ENCODE measurements around the gene RPS6KC1. TPM values are rescaled to one million over a fixed set of nuclear protein-coding genes. Genes with fewer than 3 reads are reported as not detected.
"Not testable (repeated sequence)": the region's sequence is repeated elsewhere in the genome, so short reads cannot be mapped to it uniquely, and the experiment has no call there.

The RPS6KC1 gene, protein sequence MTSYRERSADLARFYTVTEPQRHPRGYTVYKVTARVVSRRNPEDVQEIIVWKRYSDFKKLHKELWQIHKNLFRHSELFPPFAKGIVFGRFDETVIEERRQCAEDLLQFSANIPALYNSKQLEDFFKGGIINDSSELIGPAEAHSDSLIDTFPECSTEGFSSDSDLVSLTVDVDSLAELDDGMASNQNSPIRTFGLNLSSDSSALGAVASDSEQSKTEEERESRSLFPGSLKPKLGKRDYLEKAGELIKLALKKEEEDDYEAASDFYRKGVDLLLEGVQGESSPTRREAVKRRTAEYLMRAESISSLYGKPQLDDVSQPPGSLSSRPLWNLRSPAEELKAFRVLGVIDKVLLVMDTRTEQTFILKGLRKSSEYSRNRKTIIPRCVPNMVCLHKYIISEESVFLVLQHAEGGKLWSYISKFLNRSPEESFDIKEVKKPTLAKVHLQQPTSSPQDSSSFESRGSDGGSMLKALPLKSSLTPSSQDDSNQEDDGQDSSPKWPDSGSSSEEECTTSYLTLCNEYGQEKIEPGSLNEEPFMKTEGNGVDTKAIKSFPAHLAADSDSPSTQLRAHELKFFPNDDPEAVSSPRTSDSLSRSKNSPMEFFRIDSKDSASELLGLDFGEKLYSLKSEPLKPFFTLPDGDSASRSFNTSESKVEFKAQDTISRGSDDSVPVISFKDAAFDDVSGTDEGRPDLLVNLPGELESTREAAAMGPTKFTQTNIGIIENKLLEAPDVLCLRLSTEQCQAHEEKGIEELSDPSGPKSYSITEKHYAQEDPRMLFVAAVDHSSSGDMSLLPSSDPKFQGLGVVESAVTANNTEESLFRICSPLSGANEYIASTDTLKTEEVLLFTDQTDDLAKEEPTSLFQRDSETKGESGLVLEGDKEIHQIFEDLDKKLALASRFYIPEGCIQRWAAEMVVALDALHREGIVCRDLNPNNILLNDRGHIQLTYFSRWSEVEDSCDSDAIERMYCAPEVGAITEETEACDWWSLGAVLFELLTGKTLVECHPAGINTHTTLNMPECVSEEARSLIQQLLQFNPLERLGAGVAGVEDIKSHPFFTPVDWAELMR
- polyA plus RNA-seq (ENCODE audit: insufficient read length in 12 of 12) = 10 to 100 TPM in 11 of 12 donors, not detected in 1; 16.1 to 24.9 (median 22.2) TPM
- long read RNA-seq, donor 1, full-length matches to known transcripts = 1 of 1 reads
- long read RNA-seq, donor 1, partial matches to known transcripts = 0 of 1 reads
- long read RNA-seq, donor 1, other reads (novel, unspliced or antisense) = 0 of 1 reads
- long read RNA-seq, donor 2, full-length matches to known transcripts = 1 of 1 reads
- long read RNA-seq, donor 2, partial matches to known transcripts = 0 of 1 reads
- long read RNA-seq, donor 2, other reads (novel, unspliced or antisense) = 0 of 1 reads
- long read RNA-seq, donor 3 = 0 reads
- long read RNA-seq, donor 4 = 0 reads
- long read RNA-seq, donor 5 = 0 reads
- long read RNA-seq, donor 6, full-length matches to known transcripts = 2 of 7 reads
- long read RNA-seq, donor 6, partial matches to known transcripts = 5 of 7 reads
- long read RNA-seq, donor 6, other reads (novel, unspliced or antisense) = 0 of 7 reads
- long read RNA-seq, donor 7, full-length matches to known transcripts = 1 of 1 reads
- long read RNA-seq, donor 7, partial matches to known transcripts = 0 of 1 reads
- long read RNA-seq, donor 7, other reads (novel, unspliced or antisense) = 0 of 1 reads
- long read RNA-seq, donor 8 = 0 reads
- long read RNA-seq, donor 9 = 0 reads
- long read RNA-seq, donor 10, partial matches to known transcripts = 0 of 1 reads
- long read RNA-seq, donor 10, other reads (novel, unspliced or antisense) = 0 of 1 reads
- long read RNA-seq, donor 11 = 0 reads

- peak; percentile 82 for DNase-seq
Observed at GRCh38 chr1:213051127-213051880, at the start of gene RPS6KC1. TSS of gene RPS6KC1 (plus strand) at chr1:213051241. CDS start at chr1:213051405, 164 bp downstream.

DNA sequence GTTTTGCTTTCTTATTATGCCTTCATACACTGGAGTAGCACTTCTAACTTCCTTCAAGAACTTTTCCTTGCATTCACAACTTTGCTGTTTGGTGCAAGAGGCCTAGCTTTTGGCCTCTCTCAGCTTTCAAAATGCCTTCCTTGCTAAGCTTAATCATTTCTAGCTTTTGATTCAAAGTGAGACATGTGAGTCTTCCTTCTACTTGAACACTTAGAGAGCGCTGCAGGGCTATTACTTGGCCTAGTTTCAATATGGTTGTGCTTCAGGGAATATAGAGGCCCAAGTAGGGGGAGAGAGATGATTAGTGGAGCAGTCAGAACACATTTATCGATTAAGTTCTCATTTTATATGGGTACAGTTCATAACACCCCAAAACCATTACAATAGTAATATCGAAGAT, 47.8 kb upstream of the RPS6KC1 start:
- DNase-seq = no peak

GRCh38 chr1:213008564-213008963, 42.5 kb upstream of the RPS6KC1 start:
- DNase-seq = no peak

DNA sequence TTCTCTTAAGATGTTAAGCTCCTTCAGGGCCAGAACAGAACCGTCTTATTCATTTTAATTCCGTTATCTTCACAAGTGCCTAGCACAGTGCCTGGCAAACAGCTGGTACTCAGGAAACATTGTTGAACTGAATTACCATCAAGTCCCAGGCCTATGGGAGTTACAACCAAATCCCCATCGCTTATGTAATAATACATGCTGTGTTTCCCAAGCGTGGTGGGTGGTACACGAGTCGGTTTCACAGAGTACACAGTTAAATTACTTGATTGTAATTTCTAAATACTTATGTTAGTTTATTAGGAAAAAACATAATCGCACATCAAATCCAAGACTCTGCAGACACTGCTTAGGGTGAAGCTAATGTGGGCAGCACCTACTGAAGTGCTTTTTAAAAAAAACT, 36.4 kb upstream of the RPS6KC1 start:
- peak; percentile 15 for DNase-seq

DNA sequence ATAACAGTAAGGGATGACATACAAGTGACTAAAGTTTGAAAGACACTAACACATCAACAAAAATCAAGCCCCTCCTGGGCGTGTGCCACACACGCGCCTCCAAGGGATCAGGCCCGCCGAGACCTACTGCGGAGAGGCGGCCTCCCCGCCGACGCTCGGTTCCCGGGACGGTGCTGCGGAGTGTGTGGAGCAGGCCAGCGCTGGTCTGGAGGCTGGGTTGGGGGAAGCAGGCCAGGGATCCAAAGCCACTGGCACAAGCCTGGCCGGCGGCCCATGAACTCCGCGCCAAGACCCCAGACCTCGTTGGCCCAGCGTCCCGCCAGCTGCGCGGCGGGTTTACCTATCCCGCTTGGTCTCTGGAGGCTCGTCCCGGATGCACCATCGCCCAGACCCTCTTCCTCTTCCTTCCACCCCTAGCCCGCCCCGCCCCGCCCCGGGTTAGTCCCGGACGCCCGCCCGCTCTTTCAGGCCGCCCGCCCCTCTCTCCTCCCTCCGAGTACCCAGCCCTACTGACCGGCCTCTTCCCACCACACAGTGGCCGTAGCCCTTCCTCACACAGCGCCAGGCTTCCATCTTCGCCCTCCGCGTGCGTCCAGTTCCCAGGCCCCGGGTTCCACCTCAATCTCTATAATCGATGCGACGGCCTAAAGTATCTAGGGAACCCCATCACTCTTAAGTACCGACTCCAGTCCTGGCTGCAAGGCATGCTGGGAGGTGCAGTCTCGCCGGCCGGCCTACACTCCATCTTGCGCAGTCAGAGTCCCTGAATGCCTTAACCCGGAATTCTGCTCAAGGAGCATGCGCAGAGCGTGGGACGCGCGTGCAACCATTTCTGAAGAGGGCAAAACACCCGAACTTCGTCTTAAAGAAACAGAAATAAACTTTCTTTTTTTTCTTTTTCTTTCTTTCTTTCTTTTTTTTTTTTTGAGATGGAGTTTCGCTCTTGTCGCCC, 35.7 kb upstream of the RPS6KC1 start, which contains the start of gene ANGEL2:
Gene ANGEL2 (minus strand): TSS at position 769 of the 952 bp plus-strand sequence. CDS start 196 bp downstream, at position 573.
- peak; percentile 99 for DNase-seq

DNA sequence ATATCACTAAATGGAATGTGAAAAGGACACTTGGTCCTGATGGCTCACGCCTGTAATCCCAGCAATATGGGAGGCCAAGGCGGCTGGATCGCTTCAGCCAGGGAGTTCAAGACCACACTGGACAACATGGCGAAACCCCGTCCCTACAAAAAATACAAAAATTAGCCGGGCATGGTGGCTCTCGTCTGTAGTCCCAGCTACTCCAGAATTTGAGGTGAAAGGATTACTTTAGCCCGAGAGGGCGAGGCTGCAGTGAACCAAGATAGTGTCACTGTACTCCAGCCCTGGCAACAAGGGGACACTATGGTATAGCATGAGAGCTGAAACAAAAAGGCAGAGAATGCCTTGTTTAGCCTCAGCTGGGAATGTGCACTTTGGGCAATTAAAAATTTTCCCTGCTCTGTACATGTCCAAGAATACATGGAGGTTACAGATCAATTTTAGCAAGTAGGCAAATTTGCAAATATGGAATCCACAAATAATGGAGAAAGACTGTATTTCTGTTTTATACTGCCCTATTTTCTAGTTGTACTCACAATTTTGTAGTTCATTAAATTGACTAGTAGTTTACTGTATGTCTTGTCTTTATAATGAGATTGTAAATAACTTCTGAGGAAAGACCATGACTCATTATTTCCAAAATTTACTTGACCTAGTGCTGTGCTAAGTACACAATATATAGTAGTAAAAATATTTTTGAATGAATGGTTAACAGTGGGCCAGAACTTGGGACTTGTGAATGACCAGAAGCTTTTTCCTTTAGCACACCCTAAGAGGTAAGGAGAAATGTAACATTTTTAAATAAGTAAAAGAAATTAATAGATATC, 33.4 kb upstream of the RPS6KC1 start:
- no peak for DNase-seq

- DNase-seq = no peak
Observed at GRCh38 chr1:213019450-213019849, 31.6 kb upstream of the RPS6KC1 start.

DNA sequence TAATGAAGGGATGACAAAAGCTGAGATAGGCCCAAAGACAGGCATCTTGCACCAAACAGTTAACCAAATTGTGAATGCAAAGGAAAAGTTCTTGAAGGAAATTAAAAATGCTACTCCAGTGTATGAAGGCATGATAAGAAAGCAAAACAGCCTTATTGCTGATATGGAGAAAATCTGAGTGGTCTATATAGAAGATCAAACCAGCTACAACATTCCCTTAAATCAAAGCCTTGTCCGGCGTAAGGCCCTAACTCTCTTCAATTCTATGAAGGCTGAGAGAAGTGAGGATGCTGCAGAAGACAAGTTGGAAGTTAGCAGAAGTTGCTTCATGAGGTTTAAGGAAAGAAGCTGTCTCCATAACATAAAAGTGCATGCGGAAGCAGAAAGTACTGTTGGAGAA, 31.0 kb upstream of the RPS6KC1 start:
- DNase-seq = no peak

- DNase-seq = not testable (repeated sequence)
Observed at GRCh38 chr1:213027024-213027423, 24.0 kb upstream of the RPS6KC1 start.

GRCh38 chr1:213032651-213033050, 18.4 kb upstream of the RPS6KC1 start:
- DNase-seq = no peak

DNA sequence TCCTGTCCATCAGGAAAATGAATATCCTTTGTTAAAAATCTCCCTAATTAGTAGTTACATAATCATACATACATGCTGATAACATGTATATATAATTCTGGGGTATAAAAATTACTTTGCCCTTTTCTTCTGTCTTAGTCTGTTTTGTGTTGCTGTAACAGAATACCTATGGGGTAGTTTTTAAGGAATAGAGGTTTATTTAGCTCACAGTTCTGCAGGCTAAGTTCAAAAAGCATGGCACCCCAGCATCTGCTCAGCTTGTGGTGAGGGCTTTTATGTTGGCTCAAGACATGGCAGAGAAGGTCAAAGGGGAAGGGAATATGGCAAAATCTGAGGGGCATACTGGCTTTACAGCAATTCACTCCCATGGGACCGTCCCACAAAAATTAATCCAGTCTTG, 16.3 kb upstream of the RPS6KC1 start:
- no peak for DNase-seq

GRCh38 chr1:213035573-213035972, 15.5 kb upstream of the RPS6KC1 start:
- no peak for DNase-seq

- DNase-seq = no peak
Observed at GRCh38 chr1:213041443-213041842, 9.6 kb upstream of the RPS6KC1 start.

DNA sequence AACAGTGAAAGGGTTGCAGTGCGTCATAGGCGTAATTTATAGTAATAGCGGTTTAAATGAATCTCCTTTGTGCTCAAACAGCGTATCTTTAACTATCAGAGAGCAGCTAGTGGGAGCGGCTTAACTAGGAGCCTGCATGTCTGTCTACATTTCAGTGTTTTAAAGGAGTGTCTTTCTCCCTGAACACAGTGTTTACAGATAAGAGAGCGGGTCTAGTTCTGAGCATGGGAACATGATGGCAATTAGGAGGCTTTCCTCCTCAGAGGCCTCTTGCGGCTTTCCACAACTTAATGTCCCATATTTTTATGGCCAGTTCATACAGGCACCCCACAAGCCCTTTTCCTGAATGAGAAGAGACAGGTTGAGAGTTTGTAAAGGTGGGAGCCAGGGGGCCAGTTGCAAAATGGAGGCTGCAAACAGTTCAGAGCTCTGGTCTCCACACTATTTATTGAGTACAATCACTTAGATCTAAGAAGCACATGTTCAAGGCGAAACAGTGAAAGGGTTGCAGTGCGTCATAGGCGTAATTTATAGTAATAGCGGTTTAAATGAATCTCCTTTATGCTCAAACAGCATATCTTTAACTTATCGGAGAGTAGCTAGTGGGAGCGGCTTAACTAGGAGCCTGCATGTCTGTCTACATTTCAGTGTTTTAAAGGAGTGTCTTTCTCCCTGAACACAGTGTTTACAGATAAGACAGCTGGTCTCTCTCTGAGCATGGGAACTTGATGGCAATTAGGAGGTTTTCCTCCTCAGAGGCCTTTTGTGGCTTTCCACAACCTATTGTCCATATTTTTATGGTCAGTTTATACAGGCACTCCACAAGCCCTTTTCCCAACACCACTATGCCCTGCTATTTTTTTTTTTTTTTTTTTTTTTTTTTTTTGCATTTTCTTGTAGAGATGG, 5.5 kb upstream of the RPS6KC1 start:
- not testable (repeated sequence) for DNase-seq

GRCh38 chr1:213049232-213049631, 1.8 kb upstream of the RPS6KC1 start:
- no peak for DNase-seq

DNA sequence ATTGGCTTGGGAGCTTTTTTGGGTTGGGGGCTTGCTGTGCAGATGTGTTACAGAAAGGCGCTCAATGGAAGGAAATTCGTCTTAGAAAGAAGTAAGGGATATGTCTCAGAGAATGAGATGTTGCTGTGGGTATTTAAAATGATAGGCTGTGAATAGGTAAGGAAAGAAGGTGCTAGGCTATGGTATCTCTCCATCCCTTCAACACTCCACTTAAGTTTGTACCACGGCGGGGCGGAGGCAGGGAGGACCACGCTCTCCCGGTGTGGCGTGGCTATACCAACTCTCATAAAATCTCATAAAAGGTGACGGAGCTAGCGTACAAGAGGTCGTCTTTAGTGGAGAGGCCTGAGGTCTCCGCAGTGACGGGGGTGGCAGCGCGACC, 305 bp upstream of the RPS6KC1 start:
- DNase-seq = no peak

DNA sequence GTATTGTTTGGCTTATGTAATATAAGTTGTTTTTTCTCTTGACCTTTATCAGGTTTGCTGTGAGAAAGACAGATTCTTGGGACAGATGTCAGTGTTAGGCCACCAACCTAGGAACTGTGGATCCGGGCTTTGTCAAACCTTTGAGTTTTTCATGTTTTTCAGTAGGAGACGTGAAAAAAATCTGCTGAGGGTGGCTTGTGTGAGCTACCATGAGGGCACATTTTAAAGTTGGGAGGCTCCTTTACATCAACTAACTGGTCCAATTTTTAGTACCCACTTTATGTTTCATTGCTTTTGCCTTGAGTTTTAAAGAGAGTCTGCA, 801 bp downstream of the RPS6KC1 start:
- DNase-seq = no peak

Measured in muscle of arm (tissue), 14 donors.